SU-DHL-6 (cell line): ENCODE results near the gene MAP6D1.

Source experiments
- H2AFZ ChIP-seq: fragments of 200-600 bp; sonication (generic); 2 replicates; pipeline ENCODE4 v1.6.1; 2014; ENCODE audit warnings: low read depth, mild to moderate bottlenecking, moderate library complexity, mixed read lengths, antibody characterized with exemption, low read length; ENCODE audit not compliant: severe bottlenecking
- H3F3A ChIP-seq: fragments of 200-600 bp; shearing (Covaris generic); 2 replicates; pipeline ENCODE4 v1.6.0; 2016; ENCODE audit warnings: antibody characterized with exemption, mild to moderate bottlenecking; ENCODE audit not compliant: insufficient read depth
- H3K27ac ChIP-seq: fragments of 200-600 bp; sonication (generic); 2 replicates; pipeline ENCODE4 v1.5.1; 2016; ENCODE audit warnings: low read depth, mild to moderate bottlenecking, low read length, moderate library complexity, mixed read lengths
- H3K27me3 ChIP-seq: fragments of 200-600 bp; sonication (generic), shearing (Covaris generic); 2 replicates; pipeline ENCODE4 v1.6.0; 2014; ENCODE audit warnings: mild to moderate bottlenecking, low read length
- H3K36me3 ChIP-seq: fragments of 200-600 bp; sonication (generic); 2 replicates; pipeline ENCODE4 v1.6.1; 2014; ENCODE audit warnings: mild to moderate bottlenecking, low read length, mixed read lengths
- H3K4me2 ChIP-seq: fragments of 300-600, 200-600 bp; shearing (Covaris generic), sonication (generic); 2 replicates; pipeline ENCODE4 v1.6.0; 2014; ENCODE audit warnings: low read length, low read depth, mild to moderate bottlenecking; ENCODE audit not compliant: poor library complexity, severe bottlenecking
- H3K4me3 ChIP-seq: fragments of 200-600 bp; sonication (generic); 2 replicates; pipeline ENCODE4 v1.5.1; 2014; ENCODE audit warnings: antibody characterized with exemption, low read length, mild to moderate bottlenecking, mixed read lengths; ENCODE audit not compliant: insufficient read depth, poor library complexity, severe bottlenecking
- H3K79me2 ChIP-seq: fragments of 200-600 bp; sonication (generic); 2 replicates; pipeline ENCODE4 v1.6.1; 2014; ENCODE audit warnings: mild to moderate bottlenecking, low read length, moderate library complexity; ENCODE audit not compliant: insufficient read depth
- H3K9ac ChIP-seq: fragments of 200-600 bp; sonication (generic); 2 replicates; pipeline ENCODE4 v1.7.0; 2014; ENCODE audit warnings: mild to moderate bottlenecking, low read length
- H3K9me2 ChIP-seq: fragments of 200-600 bp; sonication (generic); replicated peaks from 2 replicates; pipeline ENCODE4 v1.6.1; 2014; ENCODE audit warnings: low read length; ENCODE audit not compliant: insufficient read depth
- H3K9me3 ChIP-seq: fragments of 200-600 bp; sonication (generic); 2 replicates; pipeline ENCODE4 v1.6.1; 2014; ENCODE audit warnings: low read length, mixed read lengths; ENCODE audit not compliant: insufficient read depth
- H4K20me1 ChIP-seq: fragments of 200-600 bp; sonication (generic); 2 replicates; pipeline ENCODE4 v1.6.1; 2014; ENCODE audit warnings: low read depth, mild to moderate bottlenecking, antibody characterized with exemption, low read length, moderate library complexity, mixed read lengths
- CTCF ChIP-seq: fragments of 200-600 bp; sonication (generic); IDR thresholded peaks from one replicate; pipeline ENCODE4 v1.5.1; 2017; ENCODE audit warnings: antibody characterized with exemption, mild to moderate bottlenecking, low read length, moderate library complexity; ENCODE audit not compliant: insufficient read depth, poor library complexity, severe bottlenecking
- EZH2phosphoT487 ChIP-seq: fragments of 200-600 bp; sonication (generic), shearing (Covaris generic); conservative IDR thresholded peaks from 2 replicates; pipeline ENCODE4 v1.6.1; 2018; ENCODE audit warnings: mild to moderate bottlenecking, antibody characterized with exemption, low read length, moderate library complexity, mixed read lengths

The MAP6D1 gene

GRCh38 chr3:183822631-183823030 lies 2.7 kb downstream of the MAP6D1 start:
- no peaks in the 10 kb centered on the region for H3K36me3 ChIP-seq
- no peak overlapping the region for H3K4me2 ChIP-seq
- no peak overlapping the region for H3K27ac ChIP-seq
- no peaks in the 10 kb centered on the region for H3K9me3 ChIP-seq
- no peaks in the 10 kb centered on the region for H3K27me3 ChIP-seq
- H3K4me3 ChIP-seq = no peak overlapping the region
- H3K79me2 ChIP-seq = no peaks in the 10 kb centered on the region
- H2AFZ ChIP-seq = no peak overlapping the region
- TF ChIP-seq EZH2phosphoT487 (no peak), CTCF (no peak)
- no peak overlapping the region for H3K9ac ChIP-seq
- H3F3A ChIP-seq = peaks cover 10% of the 10 kb centered on the region
- H3K9me2 ChIP-seq = no peaks in the 10 kb centered on the region
- no peaks in the 10 kb centered on the region for H4K20me1 ChIP-seq

- no peak for TF ChIP-seq EZH2phosphoT487
- no peak for TF ChIP-seq CTCF
- no peaks in the 10 kb centered on the region for H3K27me3 ChIP-seq
- no peaks in the 10 kb centered on the region for H3K9me2 ChIP-seq
- H3K4me3 ChIP-seq = no peak overlapping the region
- no peak overlapping the region for H3K4me2 ChIP-seq
- no peaks in the 10 kb centered on the region for H4K20me1 ChIP-seq
- no peak overlapping the region for H3K9ac ChIP-seq
- no peaks in the 10 kb centered on the region for H3K9me3 ChIP-seq
- H2AFZ ChIP-seq = no peak overlapping the region
- H3K27ac ChIP-seq = no peak overlapping the region
- H3K79me2 ChIP-seq = no peaks in the 10 kb centered on the region
- no peaks in the 10 kb centered on the region for H3K36me3 ChIP-seq
- H3F3A ChIP-seq = peaks cover 7% of the 10 kb centered on the region; the same call in 1 of the 2 replicates
Observed at GRCh38 chr3:183819831-183820230, 5.5 kb downstream of the MAP6D1 start.

- H4K20me1 ChIP-seq = no peaks in the 10 kb centered on the region
- H3K9me3 ChIP-seq = no peaks in the 10 kb centered on the region
- H3K27me3 ChIP-seq = no peaks in the 10 kb centered on the region
- H3K27ac ChIP-seq = no peak overlapping the region
- peaks cover 7% of the 10 kb centered on the region; the same call in 1 of the 2 replicates for H3F3A ChIP-seq
- H3K9me2 ChIP-seq = no peaks in the 10 kb centered on the region
- H3K36me3 ChIP-seq = no peaks in the 10 kb centered on the region
- no peak for TF ChIP-seq CTCF
- TF ChIP-seq EZH2phosphoT487 = no peak
- no peak overlapping the region for H3K4me3 ChIP-seq
- no peak overlapping the region for H3K9ac ChIP-seq
- no peaks in the 10 kb centered on the region for H3K79me2 ChIP-seq
- no peak overlapping the region for H3K4me2 ChIP-seq
- no peak overlapping the region for H2AFZ ChIP-seq
Observed at GRCh38 chr3:183818706-183819624, 6.4 kb downstream of the MAP6D1 start.
